ENCODE measurements around the gene ZNF346.
"Not testable (repeated sequence)": the region's sequence is repeated elsewhere in the genome, so short reads cannot be mapped to it uniquely, and the experiment has no call there.

Gene ZNF346, protein sequence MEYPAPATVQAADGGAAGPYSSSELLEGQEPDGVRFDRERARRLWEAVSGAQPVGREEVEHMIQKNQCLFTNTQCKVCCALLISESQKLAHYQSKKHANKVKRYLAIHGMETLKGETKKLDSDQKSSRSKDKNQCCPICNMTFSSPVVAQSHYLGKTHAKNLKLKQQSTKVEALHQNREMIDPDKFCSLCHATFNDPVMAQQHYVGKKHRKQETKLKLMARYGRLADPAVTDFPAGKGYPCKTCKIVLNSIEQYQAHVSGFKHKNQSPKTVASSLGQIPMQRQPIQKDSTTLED

GRCh38 chr5:177022386-177023302 lies at the start of gene ZNF346:
ZNF346 (plus strand) TSS chr5:177022696; CDS start chr5:177022739, 43 bp downstream.
- peak; percentile 88 to 92 for DNase-seq

GRCh38 chr5:176979669-176980068 lies 42.8 kb upstream of the ZNF346 start:
- DNase-seq: no peak

DNA sequence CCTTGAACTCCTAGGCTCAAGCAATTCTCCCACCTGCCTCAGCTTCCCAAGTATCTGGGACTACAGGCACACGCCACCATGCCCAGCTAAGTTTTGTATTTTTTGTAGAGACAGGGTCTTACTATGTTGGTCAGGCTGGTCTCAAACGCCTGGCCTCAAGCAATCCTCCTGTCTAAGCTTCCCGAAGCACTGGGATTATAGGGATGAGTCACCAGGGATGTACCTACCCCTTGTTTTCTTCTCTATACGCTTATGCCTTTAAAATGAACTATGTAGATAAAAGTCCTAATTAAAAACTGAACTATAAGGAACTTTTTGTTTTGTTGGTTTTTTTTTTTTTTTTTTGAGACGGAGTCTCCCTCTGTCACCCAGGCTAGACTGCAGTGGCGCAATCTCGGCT lies 41.7 kb upstream of the ZNF346 start:
- no peak for DNase-seq

DNA sequence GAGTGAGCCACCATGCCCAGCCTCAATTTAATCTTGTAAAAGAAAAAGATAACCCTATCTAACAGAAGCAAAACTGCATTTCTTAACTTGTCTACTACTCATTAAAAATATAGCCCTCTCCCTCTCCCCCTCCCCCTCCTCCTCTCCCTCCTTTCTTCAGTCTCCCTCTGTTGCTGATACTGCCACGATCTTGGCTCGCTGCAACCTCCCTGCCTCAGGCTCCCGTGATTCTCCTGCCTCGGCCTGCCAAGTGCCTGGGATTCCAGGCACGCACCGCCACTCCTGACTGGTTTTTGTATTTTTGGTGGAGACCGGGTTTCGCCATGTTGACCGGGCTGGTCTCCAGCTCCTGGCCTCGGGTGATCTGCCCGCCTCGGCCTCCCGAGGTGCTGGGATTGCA lies 39.4 kb upstream of the ZNF346 start:
- not testable (repeated sequence) for DNase-seq

DNA sequence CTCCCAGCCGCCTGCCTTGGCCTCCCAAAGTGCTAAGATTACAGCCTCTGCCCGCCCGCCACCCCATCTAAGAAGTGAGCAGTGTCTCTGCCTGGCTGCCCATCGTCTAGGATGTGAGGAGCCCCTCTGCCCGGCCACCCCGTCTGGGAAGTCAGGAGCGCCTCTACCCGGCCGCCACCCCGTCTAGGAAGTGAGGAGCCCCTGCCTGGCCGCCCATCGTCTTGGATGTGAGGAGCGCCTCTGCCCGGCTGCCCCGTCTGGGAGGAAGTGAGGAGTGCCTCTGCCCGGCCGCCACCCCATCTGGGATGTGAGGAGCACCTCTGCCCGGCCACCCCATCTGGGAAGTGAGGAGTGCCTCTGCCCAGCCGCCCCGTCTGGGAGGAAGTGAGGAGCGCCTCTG lies 38.9 kb upstream of the ZNF346 start:
- not testable (repeated sequence) for DNase-seq

DNA sequence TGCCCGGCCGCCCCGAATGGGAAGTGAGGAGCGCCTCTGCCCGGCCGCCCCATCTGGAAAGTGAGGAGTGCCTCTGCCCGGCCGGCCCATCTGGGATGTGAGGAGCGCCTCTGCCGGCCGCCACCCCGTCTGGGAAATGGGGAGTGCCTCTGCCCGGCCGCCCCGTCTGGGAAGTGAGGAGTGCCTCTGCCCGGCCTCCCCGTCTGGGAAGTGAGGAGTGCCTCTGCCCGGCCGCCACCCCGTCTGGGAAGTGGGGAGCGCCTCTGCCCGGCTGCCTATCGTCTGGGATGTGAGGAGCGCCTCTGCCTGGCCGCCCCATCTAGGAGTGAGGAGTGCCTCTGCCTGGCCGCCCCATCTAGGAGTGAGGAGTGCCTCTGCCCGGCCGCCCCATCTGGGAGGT lies 38.3 kb upstream of the ZNF346 start:
- not testable (repeated sequence) for DNase-seq

DNA sequence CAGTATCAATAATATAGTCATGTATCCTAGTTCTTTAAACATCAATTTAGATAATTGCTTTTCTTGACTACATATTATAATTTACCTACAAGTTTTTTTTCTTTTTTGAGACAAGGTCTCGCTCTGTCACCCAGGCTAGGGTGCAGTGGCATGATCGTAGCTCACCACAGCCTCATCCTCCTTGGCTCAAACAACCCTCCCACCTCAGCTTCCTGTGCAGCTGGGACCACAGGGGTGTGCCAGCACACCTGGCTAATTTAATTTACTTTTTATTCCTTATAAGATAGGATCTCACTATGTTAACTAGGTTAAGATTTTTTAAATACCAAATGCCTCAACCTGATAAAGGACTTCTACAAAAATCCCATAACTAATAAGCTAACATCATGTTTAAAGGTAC lies 37.0 kb upstream of the ZNF346 start:
- DNase-seq: no peak

- no peak for DNase-seq
Measured at GRCh38 chr5:176986280-176986679, 36.2 kb upstream of the ZNF346 start.

- DNase-seq: no peak
Measured at GRCh38 chr5:176987583-176987982, 34.9 kb upstream of the ZNF346 start.

GRCh38 chr5:176993081-176993480 lies 29.4 kb upstream of the ZNF346 start:
- not testable (repeated sequence) for DNase-seq

DNA sequence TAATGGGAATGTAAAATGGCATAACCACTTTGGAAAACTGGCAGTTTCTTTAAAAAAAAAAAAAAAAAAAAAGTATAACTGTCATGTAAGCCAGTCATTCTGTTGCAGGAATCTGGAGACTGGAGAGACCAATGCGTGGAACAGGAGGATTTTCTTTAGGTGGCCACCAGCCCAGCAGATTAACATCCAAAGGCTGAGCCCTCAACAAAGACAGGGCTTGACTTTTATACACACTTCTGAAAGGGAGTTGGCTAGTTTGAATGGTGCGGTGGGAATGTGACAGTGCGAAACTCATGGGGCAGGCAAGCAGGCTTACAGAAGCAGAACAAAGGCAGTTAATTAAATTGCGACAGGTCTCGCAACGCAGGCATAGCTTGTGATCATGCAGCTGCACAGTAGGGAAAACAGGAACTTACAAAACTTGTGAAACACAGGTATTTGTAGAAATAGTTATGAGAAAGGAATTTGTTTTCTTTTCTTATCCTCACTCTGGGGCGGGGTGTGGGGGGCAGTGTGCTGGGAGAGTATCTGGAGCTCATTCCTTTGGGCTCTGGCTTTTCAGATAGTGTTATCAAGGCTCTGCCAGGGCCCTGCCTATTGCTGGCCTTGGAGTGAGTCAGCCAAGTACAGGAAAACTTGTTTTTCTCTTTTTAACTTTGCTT lies 27.9 kb upstream of the ZNF346 start:
- peak; percentile 97 to 98 for DNase-seq

DNA sequence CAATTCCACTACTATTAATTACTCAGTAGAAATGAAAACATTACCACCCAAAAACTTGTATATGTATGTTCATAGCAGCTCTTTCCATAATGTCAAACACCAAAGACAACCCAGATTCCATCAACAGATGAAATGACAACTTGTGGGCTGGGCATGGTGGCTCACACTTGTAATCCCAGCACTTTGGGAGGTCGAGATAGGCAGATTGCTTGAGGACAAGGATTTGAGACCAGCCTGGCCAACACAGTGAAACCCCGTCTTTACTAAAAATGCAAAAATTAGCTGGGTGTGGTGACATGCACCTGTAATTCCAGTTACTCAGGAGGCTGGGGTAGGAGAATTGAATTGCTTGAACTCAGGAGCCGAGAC lies 27.4 kb upstream of the ZNF346 start:
- no peak for DNase-seq

DNA sequence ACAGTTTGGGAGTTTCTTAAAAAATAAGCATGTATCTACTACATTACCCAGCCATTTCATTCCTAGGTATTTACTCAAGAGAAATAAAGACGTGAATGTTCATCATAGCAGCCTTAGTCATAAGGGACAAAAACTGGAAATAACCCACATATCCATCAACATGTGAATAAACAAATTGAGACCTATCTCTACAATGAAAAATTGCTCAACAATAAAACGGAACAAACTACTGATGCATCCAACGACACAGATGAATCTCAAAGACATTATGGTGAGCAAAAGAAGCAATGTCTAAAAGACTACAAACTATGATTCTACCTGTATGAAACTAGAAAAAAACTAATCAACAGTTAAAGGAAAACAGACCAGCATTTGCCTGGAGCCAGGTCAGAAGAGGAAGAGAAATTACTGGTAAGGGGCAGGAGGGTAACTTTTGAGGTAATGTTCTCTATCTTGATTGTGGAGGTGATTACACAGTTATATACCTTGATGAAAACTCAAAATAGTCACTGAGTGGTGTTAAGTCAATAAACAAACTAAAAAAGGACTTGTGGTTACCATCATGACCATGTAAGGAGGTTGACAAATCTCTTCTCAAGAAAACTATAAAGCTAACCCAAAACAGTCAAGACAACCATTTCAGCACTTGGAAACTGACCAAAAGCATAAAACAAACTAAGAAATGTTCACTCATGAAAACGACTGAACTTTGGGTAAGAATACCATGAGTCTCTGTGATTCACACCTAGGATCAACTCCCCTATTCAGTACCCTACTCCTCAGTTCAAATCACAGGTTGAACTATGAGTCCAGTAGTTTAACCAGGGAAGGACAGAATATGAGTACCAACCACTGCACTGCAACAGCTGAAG lies 26.4 kb upstream of the ZNF346 start:
- DNase-seq: no peak

- no peak for DNase-seq
Measured at GRCh38 chr5:176996780-176997179, 25.7 kb upstream of the ZNF346 start.

DNA sequence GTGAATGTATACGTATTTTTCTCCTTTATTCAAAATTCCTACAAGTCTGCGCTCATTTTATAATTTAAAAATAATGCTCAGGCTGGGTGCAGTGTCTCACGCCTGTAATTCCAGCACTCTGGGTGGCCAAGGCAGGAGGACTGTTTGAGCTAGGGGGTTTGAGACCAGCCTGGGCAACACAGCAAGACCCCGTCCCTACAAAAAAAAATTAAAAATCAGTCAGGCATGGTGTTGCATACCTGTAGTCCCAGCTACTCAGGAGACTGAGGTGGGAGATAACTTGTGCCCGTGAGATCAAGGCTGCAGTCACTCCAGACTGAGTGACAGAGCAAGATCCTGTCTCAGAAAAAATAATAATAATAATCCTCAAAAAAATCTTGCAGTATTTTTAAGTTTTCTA lies 23.7 kb upstream of the ZNF346 start:
- DNase-seq: no peak

- not testable (repeated sequence) for DNase-seq
Measured at GRCh38 chr5:176999526-176999925, 23.0 kb upstream of the ZNF346 start.

- no peak for DNase-seq
Measured at GRCh38 chr5:177003649-177004048, 18.8 kb upstream of the ZNF346 start.

GRCh38 chr5:177004961-177005360 lies 17.5 kb upstream of the ZNF346 start:
- DNase-seq: no peak

- peak; percentile 32 to 60 for DNase-seq
Measured at GRCh38 chr5:177005619-177006264, 16.8 kb upstream of the ZNF346 start.

DNA sequence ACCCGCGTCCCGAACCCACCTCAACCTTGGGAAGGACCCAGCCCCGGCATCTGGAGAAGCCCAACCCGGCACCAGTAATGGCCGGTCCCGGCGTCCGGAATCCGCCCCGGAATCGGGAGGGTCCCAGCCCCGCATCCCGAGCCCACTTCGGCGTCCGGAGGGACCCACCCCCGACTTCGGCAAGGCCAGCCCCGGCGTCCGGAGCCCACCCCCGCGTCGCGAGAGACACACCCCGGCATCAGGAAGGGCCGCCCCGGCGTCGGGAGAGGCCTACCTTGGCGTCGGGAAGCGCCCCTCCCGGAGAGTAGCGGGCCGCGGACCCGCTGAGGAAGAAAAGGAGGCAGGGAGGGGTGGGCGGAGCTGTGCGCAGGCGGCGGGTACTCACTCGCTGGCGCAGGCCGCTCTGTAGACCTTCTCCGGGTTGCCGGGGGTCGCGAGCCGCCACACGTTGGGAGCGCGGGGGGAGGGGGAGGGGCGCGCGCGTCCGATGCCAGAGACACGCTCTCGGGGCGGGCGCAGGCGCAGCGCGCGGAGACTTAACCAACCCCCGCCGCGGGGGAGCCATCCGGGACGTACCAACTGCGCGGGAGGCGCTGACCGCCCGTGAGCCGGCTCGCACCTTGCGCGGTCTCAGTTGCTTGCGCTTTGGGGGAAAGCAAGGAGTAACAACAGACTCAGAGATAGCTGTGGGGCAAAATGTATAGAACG lies 16.1 kb upstream of the ZNF346 start, which contains the start of gene UIMC1:
UIMC1 (minus strand) TSS at position 515 of the 708 bp plus-strand sequence. CDS start 24,164 bp downstream, outside the sequence.
- DNase-seq: peak; percentile 72 to 73

DNA sequence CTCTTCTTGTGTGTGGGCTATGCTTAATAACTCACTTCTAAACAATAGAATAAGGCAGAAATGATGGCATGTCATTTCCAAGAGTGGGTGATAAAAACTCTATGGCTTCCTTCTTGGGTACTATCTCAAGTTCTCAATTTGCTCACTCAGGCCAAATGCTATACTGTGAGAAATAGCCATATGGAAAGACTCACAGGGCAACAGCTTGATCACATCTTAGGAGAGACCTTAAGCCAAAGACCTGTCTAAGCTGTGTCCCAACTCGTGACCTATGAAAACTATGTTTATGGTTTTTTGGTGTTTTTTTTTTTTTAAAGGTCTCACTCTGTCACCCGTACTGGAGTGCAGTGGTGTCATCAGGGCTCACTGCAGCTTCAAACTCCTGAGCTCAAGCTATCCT lies 13.8 kb upstream of the ZNF346 start:
- no peak for DNase-seq

Measured in AML-193 (cell line).